GM12878 (cell line): ENCODE data around the gene INO80B. TPM values are rescaled to one million over a fixed set of nuclear protein-coding genes. Genes with fewer than 3 reads are reported as not detected.

Experiments used
- ATAC-seq: fragments of 200-7000 bp; cut with Tn5 transposase; 3 replicates; pipeline ENCODE4 v1.9.1; 2020; ENCODE audit warnings: mild to moderate bottlenecking, moderate library complexity
- BruUV-seq: library from RNA; stranded (reverse); fragments of 400-500 nt; replicated peaks from 2 replicates; lab custom pipeline; 2021; lab: Mats Ljungman, UMichigan
- CTCF ChIA-PET: fragments of 300-600 bp; sonication (Branson Sonifier 250); formaldehyde crosslinking; extraction: SDS; loops from one replicate; lab custom pipeline; 2021; ENCODE audit warnings: inconsistent platforms; lab: Yijun Ruan, JAX
- POLR2A ChIA-PET: fragments of 350-600 bp; formaldehyde crosslinking; extraction: SDS; loops from one replicate; lab custom pipeline; 2021; ENCODE audit warnings: inconsistent platforms; lab: Charles Lee
- RAD21 ChIA-PET: fragments of 300-600 bp; sonication (Branson Sonifier 250); formaldehyde crosslinking; loops from one replicate; lab custom pipeline; 2023; ENCODE audit warnings: antibody characterized with exemption; ENCODE audit not compliant: unreplicated experiment; lab: Charles Lee
- SMC1A ChIA-PET: fragments of 300-600 bp; sonication (Branson Sonifier 250); formaldehyde crosslinking; loops from one replicate; lab custom pipeline; 2023; ENCODE audit not compliant: unreplicated experiment, uncharacterized antibody; lab: Charles Lee
- DNase-seq: peaks from one replicate; pipeline ENCODE4 v3.0.0-alpha.2; 2011; ENCODE audit warnings: low read depth, low spot score
- FAIRE-seq: peaks from 3 replicates; lab custom pipeline; 2011; peaks lifted over from hg19 to GRCh38; lab: Jason Lieb, UNC
- H2AFZ ChIP-seq: 2 replicates; pipeline ENCODE4 v1.6.0; 2011; ENCODE audit warnings: low read depth, low read length, control low read depth; ENCODE audit not compliant: control insufficient read depth
- H3K27ac ChIP-seq: 2 replicates; pipeline ENCODE4 v1.5.1; 2011; ENCODE audit warnings: control low read depth; ENCODE audit not compliant: control insufficient read depth, insufficient read depth
- H3K27me3 ChIP-seq, 2 experiments: replicated peaks in 1 of 2; 2 replicates each; pipeline versions ENCODE4 v1.6.0 to v1.6.1; 2011; ENCODE audit warnings: low read length in 1 of 2; ENCODE audit not compliant: control insufficient read depth in 2 of 2, insufficient read depth in 2 of 2
- H3K36me3 ChIP-seq, 2 experiments: 2 replicates each; pipeline ENCODE4 v1.5.1; 2011; ENCODE audit warnings: low read length in 1 of 2; ENCODE audit not compliant: control insufficient read depth in 2 of 2, insufficient read depth in 2 of 2
- H3K4me1 ChIP-seq: 2 replicates; pipeline ENCODE4 v1.6.1; 2011; ENCODE audit warnings: mild to moderate bottlenecking, low read length, moderate library complexity, mixed read lengths; ENCODE audit not compliant: control insufficient read depth, insufficient read depth
- H3K4me2 ChIP-seq: 2 replicates; pipeline ENCODE4 v1.6.0; 2011; ENCODE audit warnings: control low read depth; ENCODE audit not compliant: control insufficient read depth, insufficient read depth
- H3K4me3 ChIP-seq: fragments of 200-600 bp; sonication (generic); 2 replicates; pipeline ENCODE4 v1.5.1; 2016
- H3K79me2 ChIP-seq: 2 replicates; pipeline ENCODE4 v1.6.0; 2011; ENCODE audit warnings: low read length; ENCODE audit not compliant: control insufficient read depth, insufficient read depth
- H3K9ac ChIP-seq: 2 replicates; pipeline ENCODE4 v1.8.0; 2011; ENCODE audit warnings: low read length, control low read depth, mixed read lengths; ENCODE audit not compliant: control insufficient read depth, insufficient read depth
- H3K9me3 ChIP-seq: replicated peaks from 3 replicates; pipeline ENCODE4 v1.5.1; 2011; ENCODE audit warnings: mild to moderate bottlenecking, low read length; ENCODE audit not compliant: control insufficient read depth, insufficient read depth
- H4K20me1 ChIP-seq: 2 replicates; pipeline ENCODE4 v1.6.0; 2011; ENCODE audit not compliant: control insufficient read depth, insufficient read depth
- BCLAF1 ChIP-seq: fragments of 450-650 bp; IDR thresholded peaks from 2 replicates; pipeline ENCODE4 v1.6.1; 2017; ENCODE audit warnings: antibody characterized with exemption, mild to moderate bottlenecking, moderate library complexity
- WGBS: methylation state at CpG from one replicate; pipeline ENCODE4 v1.1.6; 2016; ENCODE audit warnings: low lambda C conversion rate; ENCODE audit not compliant: insufficient replicate concordance, insufficient coverage; ENCODE audit errors: missing lambda C conversion rate; 5-methylcytosine and 5-hydroxymethylcytosine counted together
- in situ Hi-C: fragments of 300-500 bp; cut with MboI; formaldehyde crosslinking; loops from 9 replicates; pipeline ENCODE4 v1.14.3; 2018; ENCODE audit warnings: mixed read lengths
- intact Hi-C: fragments of 100-400 bp; cut with micrococcal nuclease; formaldehyde crosslinking; loops from one replicate; pipeline ENCODE4 v1.14.2; 2022; ENCODE audit not compliant: unreplicated experiment
- polyA plus RNA-seq, 11 experiments: library from polyadenylated mRNA; depleted of rRNA in 4 of 11; unstranded in 6 of 11; stranded (reverse) in 5 of 11; fragments of >200 nt; fragmentation: Nextera tagmentation in 4 of 11; fragmentation: Illumina TruSeq in 1 of 11; extraction: Ambion mirVana in 4 of 11; extraction: Trizol in 1 of 11; gene quantifications; 1 replicate in 1 of 11; 2 replicates in 10 of 11; pipeline versions ENCODE4 v1.2.1 to v1.2.3, GENCODE V29; 2011 to 2016; ENCODE audit warnings: inconsistent platforms in 2 of 11, missing spikeins in 2 of 11, low read depth in 1 of 11
- total RNA-seq, 4 experiments: library from RNA; depleted of rRNA in 3 of 4; stranded (reverse); fragments of >200 nt in 3 of 4; fragmentation: Illumina TruSeq in 1 of 4; extraction: Trizol in 1 of 4; gene quantifications; 2 replicates each; pipeline versions ENCODE4 v1.2.1 to v1.2.3, GENCODE V29; 2013 to 2021

The INO80B gene
- total and polyA plus RNA-seq, 10 of the 15 experiments (the other 5 are each of a cell fraction or from before 2014, with no cell fraction given) = 1.3 to 26.7 (median 11.1) TPM

GRCh38 chr2:74481431-74481830 lies 26.5 kb downstream of the INO80B start:
- no peak for TF ChIP-seq BCLAF1
- in situ Hi-C loops = loop anchor here (10.0 kb wide), 1 partner anchor 103 kb away; no protein-coding TSS in a partner anchor
- Histone ChIP-seq H3K4me3 (peak overlapping the region; percentile 97), H4K20me1 (no peaks in the 10 kb centered on the region; the same call in 1 of the 2 replicates), H3K4me1 (peaks cover 13% of the 10 kb centered on the region), H3K4me2 (peak overlapping the region; percentile 96), H2AFZ (no peak overlapping the region), H3K79me2 (peaks cover 27% of the 10 kb centered on the region), H3K27ac (no peak overlapping the region), H3K36me3 (no peaks in the 10 kb centered on the region), H3K9me3 (no peaks in the 10 kb centered on the region), H3K27me3 (no peaks in the 10 kb centered on the region; a peak in 1 of 4 replicates), H3K9ac (peak overlapping the region; percentile 91)
- FAIRE-seq = no peak
- intact Hi-C loops = no loop called here
- SMC1A ChIA-PET = interaction anchor here (0.7 to 5.7 kb wide), 12 partner anchors 8 to 107 kb away, joined by 3 to 128 read pairs (median 7); partner anchors contain the start of genes C2orf81, HTRA2, INO80B and MRPL53
- no TSS peak for BruUV-seq
- no peak for DNase-seq
- POLR2A ChIA-PET = interaction anchor here (0.7 to 3.6 kb wide), 13 partner anchors 9 to 119 kb away, joined by 3 to 44 read pairs (median 5); partner anchors contain the start of genes AUP1, HTRA2, INO80B and MOGS
- CTCF ChIA-PET = interaction anchor here (0.5 to 19.4 kb wide), 16 partner anchors 9 to 149 kb away, joined by 3 to 280 read pairs (median 6); partner anchors contain the start of genes AUP1, DQX1, HTRA2 and INO80B
- RAD21 ChIA-PET = interaction anchor here (0.6 to 5.9 kb wide), 13 partner anchors 9 to 657 kb away, joined by 3 to 121 read pairs (median 5); partner anchors contain the start of genes AUP1, DQX1, HTRA2 and INO80B
- 61% methylated on average over 3 of the region's 3 CpGs for WGBS
- ATAC-seq = no peak
